Measurements from ENCODE around the gene SGIP1. TPM values are rescaled to one million over a fixed set of nuclear protein-coding genes. Genes with fewer than 3 reads are reported as not detected.
"Not testable (repeated sequence)": the region's sequence is repeated elsewhere in the genome, so short reads cannot be mapped to it uniquely, and the experiment has no call there.

The SGIP1 gene
- total and polyA plus RNA-seq, 5 donors from 2014 or later = not detected

DNA sequence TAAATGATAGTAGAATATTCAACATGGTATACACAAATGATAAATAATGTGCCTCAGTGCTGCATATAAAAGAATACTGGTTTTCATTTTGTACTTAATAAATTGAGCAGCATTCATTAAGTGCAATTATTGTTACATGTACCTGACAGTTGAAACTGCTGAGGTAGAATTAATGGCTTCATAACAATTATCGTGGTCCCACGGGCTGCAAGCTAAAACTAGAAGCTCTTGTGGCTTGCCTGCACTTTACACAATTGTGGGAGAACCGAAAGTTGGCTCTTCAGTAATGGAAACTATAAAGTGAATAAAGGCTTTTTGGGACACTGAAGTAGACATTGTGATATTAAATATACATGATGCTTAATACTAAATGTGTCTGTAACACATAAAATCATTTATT, 243.9 kb downstream of the SGIP1 start:
- H3K27ac Mint-ChIP-seq = no peak overlapping the region
- H3K36me3 ChIP-seq (ENCODE audit: control insufficient read depth, insufficient read depth, low read length) = no peaks in the 10 kb centered on the region
- H3K36me3 Mint-ChIP-seq = no peaks in the 10 kb centered on the region
- H3K27ac ChIP-seq (ENCODE audit: insufficient read depth, low read length, poor library complexity, severe bottlenecking) = no peak overlapping the region
- H3K27me3 ChIP-seq (ENCODE audit: control insufficient read depth, insufficient read depth, low read length) = peaks cover 8% of the 10 kb centered on the region
- H3K4me3 Mint-ChIP-seq = no peak overlapping the region
- H3K4me1 Mint-ChIP-seq = no peaks in the 10 kb centered on the region
- no peak overlapping the region for H3K4me3 ChIP-seq (ENCODE audit: low read depth, low read length)
- no peaks in the 10 kb centered on the region for H3K9me3 ChIP-seq (ENCODE audit: control insufficient read depth in 2 of 2, low read length in 2 of 2)
- ATAC-seq (ENCODE audit: low read depth in 2 of 2) (no peak), DNase-seq (no peak)
- peaks cover 0 to 3% (median 0%) of the 10 kb centered on the region in 7 donors for H3K9me3 Mint-ChIP-seq
- peaks cover 16% of the 10 kb centered on the region for H3K27me3 Mint-ChIP-seq
- no peaks in the 10 kb centered on the region for H3K4me1 ChIP-seq (ENCODE audit: control insufficient read depth, insufficient read depth, low read length, poor library complexity, severe bottlenecking)

DNA sequence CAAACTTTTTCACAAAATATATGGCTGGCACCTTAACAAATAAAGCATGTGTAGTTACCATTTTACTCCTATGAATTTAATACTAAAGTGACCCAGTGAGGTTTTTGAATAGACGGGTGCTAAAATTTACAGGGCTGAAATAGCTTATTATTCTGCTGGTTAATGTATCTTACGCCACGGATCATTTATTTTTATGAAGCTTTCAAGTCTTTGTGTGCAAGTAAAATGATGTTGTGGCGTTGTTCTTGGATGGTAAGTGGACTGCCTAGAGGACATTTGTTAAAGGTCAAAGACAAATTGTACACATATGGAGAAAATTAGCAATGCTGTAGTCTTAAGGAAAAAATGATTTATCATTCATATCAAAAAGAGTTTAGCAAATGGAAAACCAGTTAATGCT, 244.3 kb downstream of the SGIP1 start:
- no peaks in the 10 kb centered on the region for H3K36me3 Mint-ChIP-seq
- Histone ChIP-seq H3K27me3 (ENCODE audit: control insufficient read depth, insufficient read depth, low read length) (peaks cover 8% of the 10 kb centered on the region), H3K36me3 (ENCODE audit: control insufficient read depth, insufficient read depth, low read length) (no peaks in the 10 kb centered on the region), H3K4me1 (ENCODE audit: control insufficient read depth, insufficient read depth, low read length, poor library complexity, severe bottlenecking) (no peaks in the 10 kb centered on the region), H3K4me3 (ENCODE audit: low read depth, low read length) (no peak overlapping the region), H3K9me3 (ENCODE audit: control insufficient read depth in 2 of 2, low read length in 2 of 2) (no peaks in the 10 kb centered on the region), H3K27ac (ENCODE audit: insufficient read depth, low read length, poor library complexity, severe bottlenecking) (no peak overlapping the region)
- no peak for DNase-seq
- H3K4me1 Mint-ChIP-seq = no peaks in the 10 kb centered on the region
- peaks cover 0 to 3% (median 0%) of the 10 kb centered on the region in 7 donors for H3K9me3 Mint-ChIP-seq
- H3K4me3 Mint-ChIP-seq = no peak overlapping the region
- H3K27me3 Mint-ChIP-seq = peaks cover 16% of the 10 kb centered on the region
- ATAC-seq (ENCODE audit: low read depth in 2 of 2) = no peak
- no peak overlapping the region for H3K27ac Mint-ChIP-seq

DNA sequence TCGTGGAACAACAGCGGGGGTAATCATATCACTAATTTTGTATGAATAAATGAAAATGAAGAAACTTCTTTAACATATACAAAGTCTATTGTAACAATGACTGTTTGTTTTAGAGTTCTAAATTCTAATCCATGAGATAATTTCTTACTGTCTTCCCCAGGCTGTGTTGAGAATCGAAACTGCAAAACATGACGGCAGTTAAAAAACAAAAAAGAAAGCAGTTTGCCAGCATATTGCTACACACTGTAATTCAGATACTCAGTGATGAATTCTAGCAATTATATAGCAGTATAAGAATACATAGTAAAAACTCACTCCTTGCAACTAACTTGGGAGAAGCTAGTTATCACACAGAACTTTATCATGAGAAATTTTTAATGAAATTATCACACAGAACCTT, 245.0 kb downstream of the SGIP1 start:
- no peak overlapping the region for H3K4me3 Mint-ChIP-seq
- H3K4me1 ChIP-seq (ENCODE audit: control insufficient read depth, insufficient read depth, low read length, poor library complexity, severe bottlenecking) = no peaks in the 10 kb centered on the region
- H3K36me3 Mint-ChIP-seq = no peaks in the 10 kb centered on the region
- peaks cover 0 to 3% (median 0%) of the 10 kb centered on the region in 7 donors for H3K9me3 Mint-ChIP-seq
- no peaks in the 10 kb centered on the region for H3K4me1 Mint-ChIP-seq
- no peak for DNase-seq
- no peak overlapping the region for H3K27ac ChIP-seq (ENCODE audit: insufficient read depth, low read length, poor library complexity, severe bottlenecking)
- no peaks in the 10 kb centered on the region for H3K9me3 ChIP-seq (ENCODE audit: control insufficient read depth in 2 of 2, low read length in 2 of 2)
- no peaks in the 10 kb centered on the region for H3K36me3 ChIP-seq (ENCODE audit: control insufficient read depth, insufficient read depth, low read length)
- no peak for ATAC-seq (ENCODE audit: low read depth in 2 of 2)
- H3K27me3 ChIP-seq (ENCODE audit: control insufficient read depth, insufficient read depth, low read length) = peaks cover 8% of the 10 kb centered on the region
- H3K27ac Mint-ChIP-seq = no peak overlapping the region
- H3K4me3 ChIP-seq (ENCODE audit: low read depth, low read length) = no peak overlapping the region
- H3K27me3 Mint-ChIP-seq = peaks cover 16% of the 10 kb centered on the region

DNA sequence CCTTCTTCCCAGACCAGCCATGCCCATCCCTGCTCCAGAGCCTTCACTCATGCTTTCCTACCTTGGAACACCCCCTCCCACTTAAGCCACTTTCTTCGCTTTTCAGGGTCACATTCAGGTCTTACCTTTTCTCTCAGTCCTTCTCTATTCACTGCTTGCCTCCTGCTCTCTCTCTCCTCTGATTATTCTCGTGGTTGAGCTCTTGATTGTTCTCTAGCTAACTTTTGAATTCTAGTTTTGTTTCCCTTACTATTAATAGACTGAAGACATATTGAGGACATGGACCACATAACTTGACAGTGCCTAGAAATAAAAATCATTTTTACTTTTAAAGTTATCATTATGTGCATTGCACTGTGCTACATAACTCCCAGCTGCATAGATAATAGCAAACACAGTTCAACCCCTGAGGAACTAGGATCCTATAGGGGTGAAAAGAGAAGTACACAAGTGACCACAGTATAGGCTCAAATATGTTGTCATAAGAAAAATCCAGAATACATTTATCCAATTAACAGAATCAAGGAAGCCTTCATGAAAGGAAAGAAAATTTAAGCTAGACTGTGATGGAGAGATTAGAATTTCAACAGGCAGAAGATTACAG, 245.6 kb downstream of the SGIP1 start:
- ATAC-seq (ENCODE audit: low read depth in 2 of 2) (no peak), DNase-seq (no peak)
- H3K4me3 Mint-ChIP-seq = no peak overlapping the region
- no peaks in the 10 kb centered on the region for H3K4me1 Mint-ChIP-seq
- Histone ChIP-seq H3K4me3 (ENCODE audit: low read depth, low read length) (no peak overlapping the region), H3K9me3 (ENCODE audit: control insufficient read depth in 2 of 2, low read length in 2 of 2) (no peaks in the 10 kb centered on the region), H3K36me3 (ENCODE audit: control insufficient read depth, insufficient read depth, low read length) (no peaks in the 10 kb centered on the region), H3K4me1 (ENCODE audit: control insufficient read depth, insufficient read depth, low read length, poor library complexity, severe bottlenecking) (no peaks in the 10 kb centered on the region), H3K27ac (ENCODE audit: insufficient read depth, low read length, poor library complexity, severe bottlenecking) (no peak overlapping the region), H3K27me3 (ENCODE audit: control insufficient read depth, insufficient read depth, low read length) (peaks cover 8% of the 10 kb centered on the region)
- H3K27ac Mint-ChIP-seq = no peak overlapping the region
- H3K9me3 Mint-ChIP-seq = peaks cover 0 to 3% (median 0%) of the 10 kb centered on the region in 7 donors
- H3K36me3 Mint-ChIP-seq = no peaks in the 10 kb centered on the region
- H3K27me3 Mint-ChIP-seq = peaks cover 16% of the 10 kb centered on the region

DNA sequence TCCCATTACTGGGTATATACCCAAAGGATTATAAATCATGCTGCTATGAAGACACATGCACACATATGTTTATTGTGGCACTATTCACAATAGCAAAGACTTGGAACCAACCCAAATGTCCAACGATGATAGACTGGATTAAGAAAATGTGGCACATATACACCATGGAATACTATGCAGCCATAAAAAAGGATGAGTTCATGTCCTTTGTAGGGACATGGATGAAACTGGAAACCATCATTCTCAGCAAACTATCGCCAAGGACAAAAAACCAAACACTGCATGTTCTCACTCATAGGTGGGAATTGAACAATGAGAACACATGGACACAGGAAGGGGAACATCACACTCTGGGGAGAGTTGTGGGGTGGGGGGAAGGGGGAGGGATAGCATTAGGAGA, 251.8 kb downstream of the SGIP1 start:
- H3K4me3 Mint-ChIP-seq; ATAC-seq (ENCODE audit: low read depth in 2 of 2): not testable (repeated sequence)

DNA sequence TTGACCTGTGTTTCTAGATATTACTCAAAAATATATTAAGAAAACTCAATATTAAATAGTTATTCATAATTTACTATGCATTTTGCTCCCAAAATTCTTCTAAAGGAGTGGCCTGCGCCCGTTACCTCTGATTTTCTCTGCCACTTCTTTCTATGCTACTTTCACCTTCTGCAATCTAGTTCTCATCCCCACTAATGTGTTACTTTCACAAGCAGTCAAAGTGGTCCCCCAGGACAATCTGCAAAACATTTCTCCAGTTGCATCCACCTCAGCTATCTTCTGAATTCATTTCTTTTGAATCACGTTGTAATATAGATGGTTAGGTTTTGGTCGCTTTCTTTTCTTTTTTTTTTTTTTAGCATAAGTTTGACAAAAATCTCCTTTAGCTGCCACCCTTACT, 253.7 kb downstream of the SGIP1 start:
- no peak overlapping the region for H3K4me3 ChIP-seq (ENCODE audit: low read depth, low read length)
- H3K9me3 Mint-ChIP-seq = peaks cover 0 to 4% (median 1%) of the 10 kb centered on the region in 7 donors
- H3K27me3 Mint-ChIP-seq = peaks cover 4% of the 10 kb centered on the region
- H3K9me3 ChIP-seq (ENCODE audit: control insufficient read depth in 2 of 2, low read length in 2 of 2) = no peaks in the 10 kb centered on the region
- no peak for DNase-seq
- peak overlapping the region in 1 of 3 donors; percentile 21 for H3K27ac Mint-ChIP-seq
- no peaks in the 10 kb centered on the region for H3K36me3 Mint-ChIP-seq
- no peaks in the 10 kb centered on the region for H3K36me3 ChIP-seq (ENCODE audit: control insufficient read depth, insufficient read depth, low read length)
- peaks cover 10 to 17% (median 11%) of the 10 kb centered on the region in 4 donors for H3K4me1 Mint-ChIP-seq
- no peaks in the 10 kb centered on the region for H3K27me3 ChIP-seq (ENCODE audit: control insufficient read depth, insufficient read depth, low read length)
- peaks cover 9% of the 10 kb centered on the region for H3K4me1 ChIP-seq (ENCODE audit: control insufficient read depth, insufficient read depth, low read length, poor library complexity, severe bottlenecking)
- no peak overlapping the region for H3K27ac ChIP-seq (ENCODE audit: insufficient read depth, low read length, poor library complexity, severe bottlenecking)
- H3K4me3 Mint-ChIP-seq = no peak overlapping the region
- no peak for ATAC-seq (ENCODE audit: low read depth in 2 of 2)

More for the DNA sequence above, 251.8 kb downstream of the SGIP1 start:
- H3K4me1 Mint-ChIP-seq = peaks cover 10 to 17% (median 11%) of the 10 kb centered on the region in 4 donors
- not testable (repeated sequence) for H3K27ac Mint-ChIP-seq; DNase-seq; H3K4me3 ChIP-seq (ENCODE audit: low read depth, low read length); H3K36me3 Mint-ChIP-seq; H3K9me3 ChIP-seq (ENCODE audit: control insufficient read depth in 2 of 2, low read length in 2 of 2); H3K27me3 ChIP-seq (ENCODE audit: control insufficient read depth, insufficient read depth, low read length); H3K27me3 Mint-ChIP-seq; H3K9me3 Mint-ChIP-seq; H3K27ac ChIP-seq (ENCODE audit: insufficient read depth, low read length, poor library complexity, severe bottlenecking); H3K4me1 ChIP-seq (ENCODE audit: control insufficient read depth, insufficient read depth, low read length, poor library complexity, severe bottlenecking); H3K36me3 ChIP-seq (ENCODE audit: control insufficient read depth, insufficient read depth, low read length)

DNA sequence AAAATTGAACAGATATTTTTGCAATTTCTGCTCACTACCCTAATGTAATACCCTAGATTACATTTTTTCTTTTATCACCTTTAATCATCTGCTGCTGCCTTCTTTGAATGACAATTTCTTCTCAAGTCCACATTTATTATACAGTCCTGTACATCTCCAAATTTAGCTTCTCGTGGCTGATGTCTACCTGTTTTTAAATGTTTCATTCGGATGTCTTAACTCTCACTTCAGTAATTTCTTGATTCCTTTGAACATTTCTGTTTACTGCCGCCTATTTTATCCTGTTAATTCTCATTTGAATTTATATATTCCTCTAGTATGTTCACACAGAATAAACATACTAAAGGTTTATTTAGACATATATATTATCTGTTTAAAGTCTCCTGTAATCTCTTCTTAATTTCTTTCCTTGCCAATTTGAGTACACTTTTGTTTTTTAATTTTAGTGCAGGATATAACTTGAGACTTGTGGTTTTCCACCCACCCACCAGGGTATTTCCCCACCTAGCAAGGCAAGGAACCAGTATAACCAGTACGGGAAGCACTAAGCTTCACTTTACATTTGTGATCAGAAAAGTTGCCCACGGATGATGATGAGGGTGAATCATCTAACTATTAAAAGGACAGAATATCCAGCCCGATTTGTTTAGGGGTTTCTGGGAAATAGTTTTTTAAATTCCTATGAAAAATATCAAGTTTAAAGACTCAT, 254.4 kb downstream of the SGIP1 start:
- H3K9me3 ChIP-seq (ENCODE audit: control insufficient read depth in 2 of 2, low read length in 2 of 2) = no peaks in the 10 kb centered on the region
- peaks cover 4% of the 10 kb centered on the region for H3K27me3 Mint-ChIP-seq
- peaks cover 10 to 17% (median 11%) of the 10 kb centered on the region in 4 donors for H3K4me1 Mint-ChIP-seq
- H3K36me3 ChIP-seq (ENCODE audit: control insufficient read depth, insufficient read depth, low read length) = no peaks in the 10 kb centered on the region
- H3K27me3 ChIP-seq (ENCODE audit: control insufficient read depth, insufficient read depth, low read length) = no peaks in the 10 kb centered on the region
- no peak overlapping the region for H3K27ac ChIP-seq (ENCODE audit: insufficient read depth, low read length, poor library complexity, severe bottlenecking)
- DNase-seq = peak in 2 of 3 donors; percentile 8 to 41
- H3K4me3 ChIP-seq (ENCODE audit: low read depth, low read length) = peak overlapping the region; percentile 21
- peak overlapping the region in 2 of 3 donors; percentile 60 to 80 for H3K27ac Mint-ChIP-seq
- H3K9me3 Mint-ChIP-seq = peaks cover 0 to 4% (median 1%) of the 10 kb centered on the region in 7 donors
- H3K36me3 Mint-ChIP-seq = no peaks in the 10 kb centered on the region
- no peak overlapping the region for H3K4me3 Mint-ChIP-seq
- peaks cover 9% of the 10 kb centered on the region for H3K4me1 ChIP-seq (ENCODE audit: control insufficient read depth, insufficient read depth, low read length, poor library complexity, severe bottlenecking)
- ATAC-seq (ENCODE audit: low read depth in 2 of 2) = peak; percentile 71 to 72

Measured in CD4-positive, CD25-positive, alpha-beta regulatory T cell (primary cell).